ENCODE results near the gene MSMO1. TPM values are rescaled to one million over a fixed set of nuclear protein-coding genes. Genes with fewer than 3 reads are reported as not detected.

MSMO1 gene
- polyA plus RNA-seq, 1 of the 3 experiments (the other 2 are of a cell fraction), result 13.2 TPM

DNA sequence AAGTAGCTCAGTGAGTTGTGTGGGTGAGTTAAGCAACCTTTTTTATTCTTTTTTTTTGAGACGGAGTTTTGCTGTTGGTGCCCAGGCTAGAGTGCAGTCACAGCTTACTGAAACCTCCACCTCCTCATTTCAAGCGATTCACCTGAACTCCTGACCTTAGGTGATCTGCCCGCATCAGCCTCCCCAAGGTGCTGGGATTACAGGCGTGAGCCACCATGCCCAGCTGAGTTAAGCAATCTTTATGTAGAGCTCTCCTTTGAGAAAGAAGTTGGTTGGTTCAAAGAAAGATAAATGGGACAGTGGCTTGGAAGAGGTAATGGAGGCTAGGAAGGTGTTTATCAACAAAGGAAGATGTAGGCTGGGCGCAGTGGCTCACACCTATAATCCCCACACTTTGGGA, 3.2 kb downstream of the MSMO1 start:
- Histone ChIP-seq H3K36me3 (replicated peaks in 1 of 2; ENCODE audit: control insufficient read depth in 1 of 2, insufficient read depth in 2 of 2, low read length in 1 of 2) (peaks cover 10 to 33% of the 10 kb centered on the region in 2 experiments), H3F3A (replicated peaks; ENCODE audit: insufficient read depth) (peaks cover 8% of the 10 kb centered on the region), H3K9me3 (no peaks in the 10 kb centered on the region), H3K27me3 (ENCODE audit: insufficient read depth) (no peaks in the 10 kb centered on the region), H3K9ac (no peak overlapping the region), H3K27ac (ENCODE audit: low read depth in 2 of 2, low read length in 1 of 2) (no peak overlapping the region), H3K79me2 (ENCODE audit: insufficient read depth) (peaks cover 61% of the 10 kb centered on the region), H3K4me2 (no peak overlapping the region), H2AFZ (ENCODE audit: low read depth) (no peak overlapping the region), H3K9me2 (no peaks in the 10 kb centered on the region), H3K4me1 (ENCODE audit: control insufficient read depth in 1 of 2, insufficient read depth in 2 of 2, low read depth in 1 of 2, low read length in 1 of 2) (peaks cover 6 to 18% of the 10 kb centered on the region in 2 experiments; a peak in 3 of 4 replicates), H4K20me1 (ENCODE audit: insufficient read depth) (no peaks in the 10 kb centered on the region), H3K4me3 (ENCODE audit: low read depth in 2 of 2, low read length in 1 of 2) (no peak overlapping the region)
- no peak for TF ChIP-seq TEAD4 (IDR thresholded peaks at IDR 0.05; ENCODE audit: borderline replicate concordance, insufficient read depth)
- no peak for TF ChIP-seq JUND (IDR thresholded peaks at IDR 0.05)
- no peak for TF ChIP-seq FOSL2 (IDR thresholded peaks at IDR 0.05; ENCODE audit: borderline replicate concordance, low read depth)
- TF ChIP-seq, protein P1, sequence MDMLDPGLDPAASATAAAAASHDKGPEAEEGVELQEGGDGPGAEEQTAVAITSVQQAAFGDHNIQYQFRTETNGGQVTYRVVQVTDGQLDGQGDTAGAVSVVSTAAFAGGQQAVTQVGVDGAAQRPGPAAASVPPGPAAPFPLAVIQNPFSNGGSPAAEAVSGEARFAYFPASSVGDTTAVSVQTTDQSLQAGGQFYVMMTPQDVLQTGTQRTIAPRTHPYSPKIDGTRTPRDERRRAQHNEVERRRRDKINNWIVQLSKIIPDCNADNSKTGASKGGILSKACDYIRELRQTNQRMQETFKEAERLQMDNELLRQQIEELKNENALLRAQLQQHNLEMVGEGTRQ (IDR thresholded peaks at IDR 0.05; ENCODE audit: borderline replicate concordance, low read depth, low read length), result no peak
- TF ChIP-seq YY1 (IDR thresholded peaks at IDR 0.05; ENCODE audit: low read depth), result no peak
- TF ChIP-seq POLR2AphosphoS5 (IDR thresholded peaks at IDR 0.05; ENCODE audit: low read depth, low read length), result no peak
- TF ChIP-seq, protein P2, sequence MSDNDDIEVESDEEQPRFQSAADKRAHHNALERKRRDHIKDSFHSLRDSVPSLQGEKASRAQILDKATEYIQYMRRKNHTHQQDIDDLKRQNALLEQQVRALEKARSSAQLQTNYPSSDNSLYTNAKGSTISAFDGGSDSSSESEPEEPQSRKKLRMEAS (IDR thresholded peaks at IDR 0.05; ENCODE audit: low read depth), result no peak
- TF ChIP-seq SIN3A (IDR thresholded peaks at IDR 0.05; ENCODE audit: borderline replicate concordance, low read depth, low read length), result no peak
- TF ChIP-seq RCOR1 (IDR thresholded peaks at IDR 0.05; ENCODE audit: low read length), result no peak
- no peak for TF ChIP-seq GATA2 (CRISPR knock-in tag; IDR thresholded peaks at IDR 0.05)
- TF ChIP-seq RAD21 (IDR thresholded peaks at IDR 0.05; ENCODE audit: low read length), result no peak
- TF ChIP-seq, protein P3, sequence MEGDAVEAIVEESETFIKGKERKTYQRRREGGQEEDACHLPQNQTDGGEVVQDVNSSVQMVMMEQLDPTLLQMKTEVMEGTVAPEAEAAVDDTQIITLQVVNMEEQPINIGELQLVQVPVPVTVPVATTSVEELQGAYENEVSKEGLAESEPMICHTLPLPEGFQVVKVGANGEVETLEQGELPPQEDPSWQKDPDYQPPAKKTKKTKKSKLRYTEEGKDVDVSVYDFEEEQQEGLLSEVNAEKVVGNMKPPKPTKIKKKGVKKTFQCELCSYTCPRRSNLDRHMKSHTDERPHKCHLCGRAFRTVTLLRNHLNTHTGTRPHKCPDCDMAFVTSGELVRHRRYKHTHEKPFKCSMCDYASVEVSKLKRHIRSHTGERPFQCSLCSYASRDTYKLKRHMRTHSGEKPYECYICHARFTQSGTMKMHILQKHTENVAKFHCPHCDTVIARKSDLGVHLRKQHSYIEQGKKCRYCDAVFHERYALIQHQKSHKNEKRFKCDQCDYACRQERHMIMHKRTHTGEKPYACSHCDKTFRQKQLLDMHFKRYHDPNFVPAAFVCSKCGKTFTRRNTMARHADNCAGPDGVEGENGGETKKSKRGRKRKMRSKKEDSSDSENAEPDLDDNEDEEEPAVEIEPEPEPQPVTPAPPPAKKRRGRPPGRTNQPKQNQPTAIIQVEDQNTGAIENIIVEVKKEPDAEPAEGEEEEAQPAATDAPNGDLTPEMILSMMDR (IDR thresholded peaks at IDR 0.05), result no peak
- no peak for TF ChIP-seq RXRA (IDR thresholded peaks at IDR 0.05; ENCODE audit: borderline replicate concordance, low read depth)
- 86% methylated on average over 5 of the region's 5 CpGs for WGBS (ENCODE audit: low lambda C conversion rate)
- DNase-seq, result no peak
- POLR2A ChIA-PET, result no interaction called here
- CTCF ChIA-PET, result interaction anchor here (1.0 to 2.7 kb wide), 5 partner anchors 12 to 218 kb away, joined by 3 to 10 read pairs (median 6); partner anchors contain the start of gene TMEM192

DNA sequence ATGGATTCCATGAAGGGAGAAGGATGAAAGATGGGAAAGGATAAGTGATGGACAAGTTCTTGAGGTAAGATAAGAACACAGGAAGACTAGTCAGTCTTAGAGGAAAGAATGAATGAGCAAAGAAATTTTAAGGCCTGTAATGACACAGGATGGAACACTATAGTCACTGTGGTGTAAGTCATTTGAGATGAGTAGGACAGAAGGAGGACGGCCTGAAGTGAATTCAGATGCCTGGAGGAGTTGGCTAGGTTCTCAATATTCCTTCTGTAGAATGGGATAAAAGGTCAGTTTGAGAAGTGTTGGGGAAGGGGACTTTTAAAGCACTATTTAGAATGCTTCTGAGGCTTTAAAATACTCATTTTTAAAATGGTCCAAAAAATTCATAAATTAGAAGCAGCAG, 3.9 kb downstream of the MSMO1 start:
- Histone ChIP-seq H3K79me2 (ENCODE audit: insufficient read depth) (peaks cover 61% of the 10 kb centered on the region), H3K4me1 (ENCODE audit: control insufficient read depth in 1 of 2, insufficient read depth in 2 of 2, low read depth in 1 of 2, low read length in 1 of 2) (peaks cover 1 to 15% of the 10 kb centered on the region in 2 experiments; a peak in 3 of 4 replicates), H3K4me2 (no peak overlapping the region), H3K27ac (ENCODE audit: low read depth in 2 of 2, low read length in 1 of 2) (no peak overlapping the region), H3F3A (replicated peaks; ENCODE audit: insufficient read depth) (peaks cover 2% of the 10 kb centered on the region), H3K9me3 (no peaks in the 10 kb centered on the region), H3K27me3 (ENCODE audit: insufficient read depth) (no peaks in the 10 kb centered on the region), H3K36me3 (replicated peaks in 1 of 2; ENCODE audit: control insufficient read depth in 1 of 2, insufficient read depth in 2 of 2, low read length in 1 of 2) (peaks cover 10 to 38% of the 10 kb centered on the region in 2 experiments), H2AFZ (ENCODE audit: low read depth) (no peak overlapping the region), H3K9me2 (no peaks in the 10 kb centered on the region), H4K20me1 (ENCODE audit: insufficient read depth) (no peaks in the 10 kb centered on the region), H3K4me3 (ENCODE audit: low read depth in 2 of 2, low read length in 1 of 2) (no peak overlapping the region), H3K9ac (no peak overlapping the region)
- POLR2A ChIA-PET, result no interaction called here
- TF ChIP-seq YY1 (IDR thresholded peaks at IDR 0.05; ENCODE audit: low read depth) (no peak), TEAD4 (IDR thresholded peaks at IDR 0.05; ENCODE audit: borderline replicate concordance, insufficient read depth) (no peak), SMC3 (IDR thresholded peaks at IDR 0.05; ENCODE audit: low read depth, low read length) (no peak), RAD21 (IDR thresholded peaks at IDR 0.05; ENCODE audit: low read length) (no peak)
- TF ChIP-seq, protein P4, sequence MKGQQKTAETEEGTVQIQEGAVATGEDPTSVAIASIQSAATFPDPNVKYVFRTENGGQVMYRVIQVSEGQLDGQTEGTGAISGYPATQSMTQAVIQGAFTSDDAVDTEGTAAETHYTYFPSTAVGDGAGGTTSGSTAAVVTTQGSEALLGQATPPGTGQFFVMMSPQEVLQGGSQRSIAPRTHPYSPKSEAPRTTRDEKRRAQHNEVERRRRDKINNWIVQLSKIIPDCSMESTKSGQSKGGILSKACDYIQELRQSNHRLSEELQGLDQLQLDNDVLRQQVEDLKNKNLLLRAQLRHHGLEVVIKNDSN (IDR thresholded peaks at IDR 0.05; ENCODE audit: borderline replicate concordance, low read depth), result no peak
- TF ChIP-seq, protein P2 (IDR thresholded peaks at IDR 0.05; ENCODE audit: low read depth), result no peak
- DNase-seq, result no peak
- CTCF ChIA-PET, result interaction anchor here (1.0 to 2.7 kb wide), 5 partner anchors 11 to 200 kb away, joined by 3 to 10 read pairs (median 6); no protein-coding TSS in a partner anchor
- 100% methylated on average over 1 of the region's 1 CpG for WGBS (ENCODE audit: low lambda C conversion rate)

Data from SK-N-SH (cell line).